Measurements from ENCODE around the gene PAGR1.

PAGR1 gene

DNA sequence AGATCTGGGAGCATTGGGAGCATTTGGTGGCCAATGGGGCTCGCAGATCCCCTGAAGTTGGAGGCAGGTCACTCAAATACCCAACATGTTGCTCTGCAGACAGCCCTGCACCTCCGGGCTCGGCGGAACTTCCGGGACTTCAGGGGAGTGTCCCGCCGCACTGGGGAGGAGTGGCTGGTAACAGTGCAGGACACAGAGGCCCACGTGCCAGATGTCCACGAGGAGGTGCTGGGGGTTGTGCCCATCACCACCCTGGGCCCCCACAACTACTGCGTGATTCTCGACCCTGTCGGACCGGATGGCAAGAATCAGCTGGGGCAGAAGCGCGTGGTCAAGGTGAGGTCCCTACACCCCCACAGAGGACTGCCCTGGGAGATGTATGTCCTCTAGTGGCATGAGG, 20.7 kb downstream of the PAGR1 start:
- Mint-ChIP-seq H3K27ac (peak overlapping the region; percentile 40), H3K9me3 (no peaks in the 10 kb centered on the region), H3K4me3 (no peak overlapping the region), H3K36me3 (peaks cover 100% of the 10 kb centered on the region), H3K4me1 (no peaks in the 10 kb centered on the region)
- ATAC-seq (no peak), DNase-seq (ENCODE audit: low spot score in 2 of 2) (no peak)

DNA sequence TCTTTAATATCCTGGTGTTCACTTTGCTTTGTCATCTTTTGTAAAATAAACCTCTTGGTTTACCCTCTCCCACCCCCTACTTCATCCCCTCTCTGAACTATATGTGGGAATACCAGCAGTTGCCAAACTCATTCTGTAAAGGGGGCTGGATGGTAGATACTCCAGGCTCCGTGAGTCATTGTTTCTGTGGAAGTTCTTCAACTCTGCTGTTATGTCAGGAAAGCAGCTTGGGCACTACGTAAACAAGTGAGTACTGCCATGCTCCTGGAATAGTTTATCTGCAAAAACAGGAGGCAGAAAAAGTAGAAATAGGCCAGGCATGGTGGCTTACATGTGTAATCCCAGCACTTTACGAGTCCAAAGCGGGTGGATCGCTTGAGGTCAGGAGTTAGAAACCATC, 21.9 kb downstream of the PAGR1 start:
- Mint-ChIP-seq H3K9me3 (no peaks in the 10 kb centered on the region), H3K4me3 (no peak overlapping the region), H3K27ac (no peak overlapping the region), H3K4me1 (no peaks in the 10 kb centered on the region), H3K36me3 (peaks cover 100% of the 10 kb centered on the region)
- ATAC-seq: no peak
- DNase-seq (ENCODE audit: low spot score in 2 of 2): no peak

DNA sequence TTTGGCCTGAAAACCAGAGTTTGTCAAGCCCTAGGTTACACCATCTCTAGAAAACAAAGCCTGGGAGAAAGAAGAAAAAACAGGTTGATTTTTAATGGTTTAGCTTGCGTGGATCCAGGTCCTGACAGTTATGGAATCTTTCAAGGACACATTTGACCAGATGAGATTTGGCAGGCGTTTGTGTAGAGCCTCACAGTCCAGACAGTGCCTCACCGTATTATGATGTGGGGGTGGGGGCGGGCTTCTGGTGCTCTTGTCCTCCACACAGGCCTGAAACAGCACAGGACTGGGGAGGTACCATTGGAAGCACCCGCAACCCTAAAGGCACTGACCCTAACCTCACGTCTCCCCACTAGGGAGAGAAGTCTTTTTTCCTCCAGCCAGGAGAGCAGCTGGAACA, 23.9 kb downstream of the PAGR1 start:
- H3K27ac Mint-ChIP-seq: peak overlapping the region; percentile 6
- H3K36me3 Mint-ChIP-seq: peaks cover 99% of the 10 kb centered on the region
- H3K4me1 Mint-ChIP-seq: no peaks in the 10 kb centered on the region

DNA sequence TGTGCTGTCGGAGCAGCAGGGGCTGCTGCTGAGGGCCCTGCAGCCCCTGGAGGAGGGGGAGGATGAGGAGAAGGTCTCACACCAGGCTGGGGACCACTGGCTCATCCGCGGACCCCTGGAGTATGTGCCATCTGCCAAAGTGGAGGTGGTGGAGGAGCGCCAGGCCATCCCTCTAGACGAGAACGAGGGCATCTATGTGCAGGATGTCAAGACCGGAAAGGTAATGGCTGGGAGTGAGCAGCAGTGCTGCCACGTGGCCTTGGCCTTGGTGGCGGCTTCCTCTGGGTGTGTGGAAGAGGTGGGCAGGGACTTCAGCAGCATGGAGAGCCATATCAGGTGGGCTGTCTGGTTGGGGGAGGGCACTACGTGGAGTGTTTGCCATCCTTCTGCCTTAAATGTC, 24.3 kb downstream of the PAGR1 start:
- H3K4me1 Mint-ChIP-seq: no peaks in the 10 kb centered on the region
- ATAC-seq (no peak), DNase-seq (ENCODE audit: low spot score in 2 of 2) (no peak)
- no peak overlapping the region for H3K4me3 Mint-ChIP-seq
- no peak overlapping the region for H3K27ac Mint-ChIP-seq
- no peaks in the 10 kb centered on the region for H3K9me3 Mint-ChIP-seq
- H3K36me3 Mint-ChIP-seq: peaks cover 99% of the 10 kb centered on the region

More for the DNA sequence above, 23.9 kb downstream of the PAGR1 start:
- DNase-seq (ENCODE audit: low spot score in 2 of 2): no peak
- ATAC-seq: no peak
- no peak overlapping the region for H3K4me3 Mint-ChIP-seq
- no peaks in the 10 kb centered on the region for H3K9me3 Mint-ChIP-seq

DNA sequence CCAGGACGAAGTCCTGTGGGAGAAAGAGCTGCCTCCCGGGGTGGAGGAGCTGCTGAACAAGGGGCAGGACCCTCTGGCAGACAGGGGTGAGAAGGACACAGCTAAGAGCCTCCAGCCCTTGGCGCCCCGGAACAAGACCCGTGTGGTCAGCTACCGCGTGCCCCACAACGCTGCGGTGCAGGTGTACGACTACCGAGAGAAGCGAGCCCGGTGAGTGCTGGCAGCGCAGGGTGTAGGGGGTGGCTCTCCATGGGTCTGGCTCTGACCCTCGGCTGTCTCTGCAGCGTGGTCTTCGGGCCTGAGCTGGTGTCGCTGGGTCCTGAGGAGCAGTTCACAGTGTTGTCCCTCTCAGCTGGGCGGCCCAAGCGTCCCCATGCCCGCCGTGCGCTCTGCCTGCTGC, 25.7 kb downstream of the PAGR1 start:
- Mint-ChIP-seq H3K36me3 (peaks cover 96% of the 10 kb centered on the region), H3K27ac (no peak overlapping the region), H3K4me3 (no peak overlapping the region), H3K4me1 (no peaks in the 10 kb centered on the region), H3K9me3 (no peaks in the 10 kb centered on the region)
- ATAC-seq (no peak), DNase-seq (ENCODE audit: low spot score in 2 of 2) (no peak)

DNA sequence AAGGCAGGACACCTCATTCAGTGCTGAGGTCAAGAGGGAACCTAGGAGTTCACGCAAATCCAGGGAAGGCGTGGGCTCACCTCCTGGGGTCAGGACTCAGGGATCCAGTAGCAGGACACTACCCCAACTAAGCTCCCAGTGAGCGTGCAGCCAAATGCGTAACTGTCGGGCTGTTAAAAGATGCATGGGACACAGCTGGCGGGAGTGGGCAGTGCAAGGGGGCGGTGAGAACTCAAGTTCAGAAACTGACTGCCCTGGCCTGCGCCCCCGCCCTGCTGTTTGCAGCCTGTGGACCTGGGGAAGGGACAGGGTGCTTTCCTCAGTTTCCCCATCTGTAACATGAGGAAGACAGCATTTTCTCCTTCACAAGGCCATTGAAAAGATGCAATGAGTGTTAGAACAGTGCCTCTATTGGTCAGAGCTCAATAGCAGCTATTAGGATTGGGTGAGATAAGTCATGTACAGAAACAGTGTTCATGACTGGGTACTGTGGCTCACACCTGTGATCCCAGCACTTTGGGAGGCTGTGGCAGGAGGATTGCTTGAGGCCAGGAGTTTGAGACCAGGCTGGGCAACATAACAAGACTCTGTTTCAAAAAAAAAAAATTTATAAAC, 26.9 kb downstream of the PAGR1 start:
- peak overlapping the region; percentile 43 for H3K27ac Mint-ChIP-seq
- H3K9me3 Mint-ChIP-seq: no peaks in the 10 kb centered on the region
- DNase-seq (ENCODE audit: low spot score in 2 of 2): no peak
- no peak overlapping the region for H3K4me3 Mint-ChIP-seq
- ATAC-seq: no peak
- peaks cover 94% of the 10 kb centered on the region for H3K36me3 Mint-ChIP-seq
- H3K4me1 Mint-ChIP-seq: peaks cover 4% of the 10 kb centered on the region

DNA sequence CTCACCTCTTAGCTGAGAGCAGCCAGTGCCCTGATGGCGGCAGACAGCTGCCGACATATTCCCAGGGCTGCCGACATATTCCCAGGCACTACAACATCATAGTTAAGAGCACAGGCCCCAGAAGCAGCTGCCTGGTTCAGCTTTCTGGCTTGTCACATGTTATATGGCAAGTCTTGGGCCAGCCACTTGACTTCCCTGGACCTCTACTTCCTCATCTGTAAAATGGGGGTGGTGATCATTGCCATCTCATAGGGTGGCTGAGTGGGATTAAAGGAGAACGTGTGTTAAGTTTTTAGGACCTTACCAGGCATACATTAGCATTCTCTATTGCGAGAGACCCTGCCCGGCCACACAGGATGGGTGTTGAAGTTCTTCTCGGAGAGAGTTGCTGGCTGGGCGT, 28.0 kb downstream of the PAGR1 start:
- ATAC-seq: no peak
- H3K4me1 Mint-ChIP-seq: peaks cover 10% of the 10 kb centered on the region
- H3K4me3 Mint-ChIP-seq: no peak overlapping the region
- DNase-seq (ENCODE audit: low spot score in 2 of 2): no peak
- H3K9me3 Mint-ChIP-seq: no peaks in the 10 kb centered on the region
- H3K36me3 Mint-ChIP-seq: peaks cover 94% of the 10 kb centered on the region
- peak overlapping the region; percentile 10 for H3K27ac Mint-ChIP-seq

DNA sequence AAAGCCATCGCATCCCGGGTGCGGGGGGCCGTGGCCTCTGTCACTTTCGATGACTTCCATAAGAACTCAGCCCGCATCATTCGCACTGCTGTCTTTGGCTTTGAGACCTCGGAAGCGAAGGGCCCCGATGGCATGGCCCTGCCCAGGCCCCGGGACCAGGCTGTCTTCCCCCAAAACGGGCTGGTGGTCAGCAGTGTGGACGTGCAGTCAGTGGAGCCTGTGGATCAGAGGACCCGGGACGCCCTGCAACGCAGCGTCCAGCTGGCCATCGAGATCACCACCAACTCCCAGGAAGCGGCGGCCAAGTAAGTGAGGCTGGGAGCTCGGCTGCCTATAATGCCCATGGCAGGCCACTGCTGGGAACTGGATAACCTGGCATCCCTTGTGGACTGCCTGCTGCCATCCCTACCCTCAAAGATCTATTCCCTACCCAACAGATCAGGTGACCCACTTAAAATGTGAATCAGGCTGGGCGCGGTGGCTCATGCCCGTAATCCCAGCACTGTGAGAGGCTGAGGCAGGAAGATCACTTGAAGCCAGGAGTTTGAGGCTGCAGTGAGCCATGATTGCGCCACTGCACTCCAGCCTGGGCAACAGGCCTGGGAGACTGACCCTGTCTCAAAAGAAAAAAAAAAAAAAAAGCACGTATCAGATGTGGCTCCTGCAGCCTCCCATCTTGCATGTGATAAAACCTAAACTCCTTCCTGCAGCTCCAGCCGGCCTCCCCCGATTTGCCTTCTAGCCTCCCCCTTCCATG, 28.8 kb downstream of the PAGR1 start:
- no peaks in the 10 kb centered on the region for H3K9me3 Mint-ChIP-seq
- ATAC-seq (no peak), DNase-seq (ENCODE audit: low spot score in 2 of 2) (no peak)
- peaks cover 10% of the 10 kb centered on the region for H3K4me1 Mint-ChIP-seq
- peaks cover 94% of the 10 kb centered on the region for H3K36me3 Mint-ChIP-seq
- H3K27ac Mint-ChIP-seq: peak overlapping the region; percentile 63
- no peak overlapping the region for H3K4me3 Mint-ChIP-seq

DNA sequence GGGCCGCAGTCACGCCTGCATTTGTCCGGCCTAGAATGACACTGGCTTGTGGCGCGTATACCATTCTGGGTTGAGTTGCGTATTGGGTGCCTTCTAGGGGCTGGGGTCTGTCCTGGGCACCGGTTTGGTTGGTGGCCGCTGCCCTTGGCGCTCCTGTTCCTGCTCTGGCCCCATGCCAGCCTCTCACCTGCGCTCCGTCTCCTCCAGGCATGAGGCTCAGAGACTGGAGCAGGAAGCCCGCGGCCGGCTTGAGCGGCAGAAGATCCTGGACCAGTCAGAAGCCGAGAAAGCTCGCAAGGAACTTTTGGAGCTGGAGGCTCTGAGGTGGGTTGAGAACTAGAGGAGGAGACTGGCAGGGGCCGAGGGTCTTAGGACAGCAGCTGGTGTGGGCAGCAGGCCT, 29.7 kb downstream of the PAGR1 start:
- DNase-seq (ENCODE audit: low spot score in 2 of 2): no peak
- no peak overlapping the region for H3K4me3 Mint-ChIP-seq
- peaks cover 87% of the 10 kb centered on the region for H3K36me3 Mint-ChIP-seq
- ATAC-seq: no peak
- H3K4me1 Mint-ChIP-seq: peaks cover 10% of the 10 kb centered on the region
- peak overlapping the region; percentile 63 for H3K27ac Mint-ChIP-seq
- no peaks in the 10 kb centered on the region for H3K9me3 Mint-ChIP-seq

DNA sequence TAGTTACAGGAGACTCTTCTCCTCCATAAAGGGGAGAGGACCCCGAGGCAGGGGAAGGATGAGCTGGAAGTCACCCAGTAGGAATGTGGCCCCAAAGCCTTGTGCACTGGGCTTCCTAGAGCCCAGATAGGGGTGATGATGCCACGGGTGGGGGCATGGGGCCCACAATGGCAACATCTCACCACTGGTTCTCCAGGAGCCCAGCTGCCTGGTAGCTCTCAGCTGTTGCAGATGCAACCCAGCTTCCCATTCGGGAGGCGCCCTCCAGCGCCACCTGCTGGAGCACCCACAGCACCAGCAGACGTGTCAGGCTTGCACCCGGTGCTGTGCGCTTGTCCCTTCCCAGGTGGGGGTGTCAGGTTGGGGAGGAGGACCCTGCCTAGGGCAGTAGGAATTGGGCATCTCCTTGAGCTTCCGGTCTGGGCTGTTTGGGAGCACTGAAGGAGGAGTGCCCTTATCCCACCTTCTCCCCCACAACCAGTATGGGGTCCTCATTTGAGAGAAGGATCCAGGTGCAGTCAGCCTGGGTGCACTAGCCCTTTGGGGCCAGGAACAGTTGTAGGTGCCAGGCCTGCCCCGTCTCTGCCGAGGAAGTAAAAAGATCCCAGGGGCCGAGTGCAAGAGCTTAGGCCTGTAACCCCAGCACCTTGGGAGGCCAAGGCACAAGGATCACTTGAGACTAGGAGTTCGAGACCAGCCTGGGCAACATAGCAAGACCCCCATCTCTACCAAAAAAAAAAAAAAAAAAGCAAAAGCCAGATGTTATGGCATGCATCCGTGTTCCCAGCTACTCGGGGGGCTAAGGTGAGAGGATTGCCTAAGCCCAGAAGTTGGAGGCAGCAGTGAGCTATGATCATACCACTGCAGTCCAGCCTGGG, 32.7 kb downstream of the PAGR1 start:
- H3K27ac Mint-ChIP-seq: no peak overlapping the region
- peaks cover 10% of the 10 kb centered on the region for H3K4me1 Mint-ChIP-seq
- H3K4me3 Mint-ChIP-seq: no peak overlapping the region
- H3K36me3 Mint-ChIP-seq: peaks cover 58% of the 10 kb centered on the region
- ATAC-seq (peak; percentile 93), DNase-seq (ENCODE audit: low spot score in 2 of 2) (peak; percentile 81 to 88)
- H3K9me3 Mint-ChIP-seq: no peaks in the 10 kb centered on the region

- no peak for ATAC-seq
- Mint-ChIP-seq H3K9me3 (no peaks in the 10 kb centered on the region), H3K27ac (no peak overlapping the region), H3K4me1 (peaks cover 10% of the 10 kb centered on the region), H3K4me3 (no peak overlapping the region), H3K36me3 (peaks cover 49% of the 10 kb centered on the region)
- no peak for DNase-seq (ENCODE audit: low spot score in 2 of 2)
Measured at GRCh38 chr16:29849505-29849904, 33.6 kb downstream of the PAGR1 start.

- ATAC-seq: no peak
- H3K27ac Mint-ChIP-seq: no peak overlapping the region
Measured at GRCh38 chr16:29850998-29851397, 35.0 kb downstream of the PAGR1 start.

DNA sequence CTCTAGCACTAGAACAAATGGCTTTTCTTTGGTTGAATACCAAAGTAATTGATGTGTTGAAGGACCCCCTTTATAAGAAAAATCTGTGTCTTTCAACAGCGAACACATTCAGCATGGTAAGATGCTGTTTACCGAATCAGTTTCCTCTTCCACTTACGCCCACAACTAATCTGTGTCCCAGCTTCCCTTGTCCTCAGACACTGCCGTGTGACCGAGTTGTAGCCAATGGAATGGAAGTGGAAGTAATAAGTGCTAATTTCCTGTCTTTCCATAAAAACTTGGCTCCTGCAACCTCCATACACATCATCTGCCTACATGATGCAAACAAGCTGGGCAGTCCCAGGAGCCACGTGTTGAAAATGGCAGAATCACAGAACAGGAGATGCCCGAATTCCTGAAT, 36.7 kb downstream of the PAGR1 start:
- DNase-seq (ENCODE audit: low spot score in 2 of 2) (no peak), ATAC-seq (no peak)
- no peaks in the 10 kb centered on the region for H3K9me3 Mint-ChIP-seq
- no peak overlapping the region for H3K4me3 Mint-ChIP-seq
- H3K4me1 Mint-ChIP-seq: peaks cover 5% of the 10 kb centered on the region
- no peak overlapping the region for H3K27ac Mint-ChIP-seq
- peaks cover 23% of the 10 kb centered on the region for H3K36me3 Mint-ChIP-seq

More at GRCh38 chr16:29850998-29851397, 35.0 kb downstream of the PAGR1 start:
- H3K4me1 Mint-ChIP-seq: peaks cover 10% of the 10 kb centered on the region
- no peaks in the 10 kb centered on the region for H3K9me3 Mint-ChIP-seq
- DNase-seq (ENCODE audit: low spot score in 2 of 2): no peak
- no peak overlapping the region for H3K4me3 Mint-ChIP-seq
- peaks cover 34% of the 10 kb centered on the region for H3K36me3 Mint-ChIP-seq

GRCh38 chr16:29854520-29855100, 38.7 kb downstream of the PAGR1 start:
- ATAC-seq (no peak), DNase-seq (ENCODE audit: low spot score in 2 of 2) (no peak)
- no peak overlapping the region for H3K4me3 Mint-ChIP-seq
- peak overlapping the region; percentile 48 for H3K27ac Mint-ChIP-seq
- H3K4me1 Mint-ChIP-seq: peaks cover 8% of the 10 kb centered on the region
- no peaks in the 10 kb centered on the region for H3K9me3 Mint-ChIP-seq
- H3K36me3 Mint-ChIP-seq: peaks cover 23% of the 10 kb centered on the region

DNA sequence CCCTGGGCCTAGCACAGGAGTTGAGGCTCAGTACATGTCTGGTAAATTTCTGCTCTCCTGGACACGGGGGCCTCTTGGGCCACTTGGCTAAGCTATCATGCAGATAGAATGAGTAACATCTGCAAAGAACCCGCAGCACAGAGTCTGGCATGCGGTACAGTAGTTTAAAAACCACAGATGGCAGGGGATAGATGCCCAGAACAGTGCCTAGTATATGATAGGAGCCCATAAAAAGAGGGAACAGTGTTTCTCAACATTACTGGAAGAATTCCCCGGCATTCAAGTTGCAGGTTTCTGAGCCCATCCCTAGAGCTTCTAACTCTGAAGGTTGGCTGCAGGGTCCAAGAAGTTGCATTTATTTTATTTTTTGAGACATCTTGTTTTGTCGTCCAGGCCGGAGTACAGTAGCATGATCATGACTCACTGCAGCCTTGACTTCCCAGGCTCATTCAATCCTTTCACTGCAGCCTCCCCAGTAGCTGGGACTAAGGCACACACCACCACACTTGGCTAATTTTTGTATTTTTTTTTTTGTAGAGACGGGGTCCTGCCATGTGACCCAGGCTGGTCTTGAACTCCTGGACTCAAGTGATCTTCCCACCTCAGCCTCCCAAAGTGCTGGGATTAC, 41.3 kb downstream of the PAGR1 start:
- no peak for DNase-seq (ENCODE audit: low spot score in 2 of 2)

More for the DNA sequence above, 41.3 kb downstream of the PAGR1 start:
- Mint-ChIP-seq H3K27ac (no peak overlapping the region), H3K36me3 (peaks cover 40% of the 10 kb centered on the region), H3K4me3 (no peak overlapping the region), H3K9me3 (no peaks in the 10 kb centered on the region), H3K4me1 (peaks cover 25% of the 10 kb centered on the region)
- ATAC-seq: no peak

All from stimulated activated effector memory CD8-positive, alpha-beta T cell treated with anti-CD3 and anti-CD28 coated beads, Interleukin-12 subunit alpha, Interleukin-12 subunit beta, amount 100 ng/mL, for 72 hours (primary cell).